HEK293 (cell line): ENCODE measurements around the gene SLC25A30.

Source experiments
- BCL6B ChIP-seq: fragments of 450-650 bp; formaldehyde crosslinking; IDR thresholded peaks from 2 replicates; pipeline ENCODE4 v1.5.1; 2017; ENCODE audit warnings: missing biosample characterization, missing genetic modification characterization
- GLI4 ChIP-seq: fragments of 450-650 bp; formaldehyde crosslinking; IDR thresholded peaks from 2 replicates; pipeline ENCODE4 v1.5.1; 2016; ENCODE audit warnings: missing biosample characterization, missing genetic modification characterization
- GLIS1 ChIP-seq: fragments of 450-650 bp; formaldehyde crosslinking; IDR thresholded peaks from 2 replicates; pipeline ENCODE4 v1.5.1; 2016; ENCODE audit warnings: missing biosample characterization, missing genetic modification characterization
- IKZF3 ChIP-seq: fragments of 450-650 bp; IDR thresholded peaks from 2 replicates; pipeline ENCODE4 v1.5.0; 2018; ENCODE audit warnings: missing biosample characterization, mild to moderate bottlenecking, missing genetic modification characterization, moderate library complexity
- REPIN1 ChIP-seq: fragments of 450-650 bp; formaldehyde crosslinking; IDR thresholded peaks from 2 replicates; pipeline ENCODE4 v1.5.1; 2017; ENCODE audit warnings: missing biosample characterization, missing genetic modification characterization, low read depth
- REST ChIP-seq: fragments of 450-650 bp; formaldehyde crosslinking; IDR thresholded peaks from 2 replicates; pipeline ENCODE4 v1.5.1; 2016; ENCODE audit warnings: missing biosample characterization, missing genetic modification characterization
- SP7 ChIP-seq: fragments of 450-650 bp; formaldehyde crosslinking; IDR thresholded peaks from 2 replicates; pipeline ENCODE4 v1.5.1; 2016; ENCODE audit warnings: missing biosample characterization, missing genetic modification characterization
- ZBTB17 ChIP-seq: fragments of 450-650 bp; formaldehyde crosslinking; IDR thresholded peaks from 2 replicates; pipeline ENCODE4 v1.5.1; 2016; ENCODE audit warnings: missing biosample characterization, missing genetic modification characterization
- ZFHX2 ChIP-seq: fragments of 450-650 bp; formaldehyde crosslinking; conservative IDR thresholded peaks from 2 replicates; pipeline ENCODE4 v1.5.1; 2016; ENCODE audit warnings: missing biosample characterization, missing genetic modification characterization
- ZNF121 ChIP-seq: fragments of 450-650 bp; formaldehyde crosslinking; IDR thresholded peaks from 2 replicates; pipeline ENCODE4 v1.5.1; 2016; ENCODE audit warnings: missing biosample characterization, missing genetic modification characterization
- ZNF138 ChIP-seq: fragments of 450-650 bp; formaldehyde crosslinking; IDR thresholded peaks from 2 replicates; pipeline ENCODE4 v1.5.1; 2016; ENCODE audit warnings: missing biosample characterization, missing genetic modification characterization, borderline replicate concordance
- ZNF18 ChIP-seq: fragments of 450-650 bp; formaldehyde crosslinking; IDR thresholded peaks from 2 replicates; pipeline ENCODE4 v1.5.1; 2016; ENCODE audit warnings: missing biosample characterization, missing genetic modification characterization
- ZNF214 ChIP-seq: fragments of 450-650 bp; formaldehyde crosslinking; IDR thresholded peaks from 2 replicates; pipeline ENCODE4 v1.5.1; 2017; ENCODE audit warnings: missing biosample characterization, mild to moderate bottlenecking, missing genetic modification characterization, borderline replicate concordance
- ZNF239 ChIP-seq: fragments of 450-650 bp; formaldehyde crosslinking; IDR thresholded peaks from 2 replicates; pipeline ENCODE4 v1.5.1; 2016; ENCODE audit warnings: missing biosample characterization, missing genetic modification characterization
- ZNF274 ChIP-seq, 2 experiments: fragments of 200-500 bp in 1 of 2; fragments of 450-650 bp in 1 of 2; sonication (Bioruptor generic) in 1 of 2; formaldehyde crosslinking in 1 of 2; IDR thresholded peaks; 2 replicates each; pipeline versions ENCODE4 v1.5.1 to v1.6.1; 2014 to 2016; ENCODE audit warnings: borderline replicate concordance in 1 of 2, inconsistent platforms in 1 of 2, low read length in 1 of 2, missing biosample characterization in 1 of 2, missing genetic modification characterization in 1 of 2
- ZNF280D ChIP-seq: fragments of 450-650 bp; formaldehyde crosslinking; IDR thresholded peaks from 2 replicates; pipeline ENCODE4 v1.5.1; 2016; ENCODE audit warnings: missing biosample characterization, missing genetic modification characterization
- ZNF335 ChIP-seq: fragments of 450-650 bp; formaldehyde crosslinking; conservative IDR thresholded peaks from 2 replicates; pipeline ENCODE4 v1.5.1; 2016; ENCODE audit warnings: missing biosample characterization, missing genetic modification characterization
- ZNF416 ChIP-seq: fragments of 450-650 bp; formaldehyde crosslinking; IDR thresholded peaks from 2 replicates; pipeline ENCODE4 v1.5.1; 2016; ENCODE audit warnings: missing biosample characterization, missing genetic modification characterization
- ZNF518A ChIP-seq: fragments of 450-650 bp; formaldehyde crosslinking; conservative IDR thresholded peaks from 2 replicates; pipeline ENCODE4 v1.5.1; 2016; ENCODE audit warnings: low read depth, missing biosample characterization, missing genetic modification characterization
- ZNF610 ChIP-seq: fragments of 450-650 bp; formaldehyde crosslinking; IDR thresholded peaks from 2 replicates; pipeline ENCODE4 v1.5.1; 2016; ENCODE audit warnings: missing biosample characterization, missing genetic modification characterization, borderline replicate concordance
- ZNF626 ChIP-seq: fragments of 450-650 bp; sonication (Bioruptor Pico); formaldehyde crosslinking; IDR thresholded peaks from 2 replicates; pipeline ENCODE4 v1.5.1; 2018; ENCODE audit warnings: missing biosample characterization, missing genetic modification characterization, inconsistent platforms
- ZNF830 ChIP-seq: fragments of 450-650 bp; IDR thresholded peaks from 2 replicates; pipeline ENCODE4 v1.5.0; 2018; ENCODE audit warnings: missing biosample characterization, missing genetic modification characterization, low read depth, mild to moderate bottlenecking, moderate library complexity
- ZXDB ChIP-seq: fragments of 450-650 bp; formaldehyde crosslinking; IDR thresholded peaks from 2 replicates; pipeline ENCODE4 v1.5.1; 2016; ENCODE audit warnings: missing biosample characterization, missing genetic modification characterization

SLC25A30 gene

GRCh38 chr13:45464687-45465453 lies 46.7 kb upstream of the SLC25A30 start, which contains the start of gene COG3 (continued):
- peak; percentile 19 for TF ChIP-seq REST (tag by site-specific recombination)
- peak; percentile 82 for TF ChIP-seq SP7 (tag by site-specific recombination)
- peak; percentile 57; the same call in 1 of the 2 replicates for TF ChIP-seq IKZF3 (tag by site-specific recombination)
- no peak for TF ChIP-seq ZNF626 (tag by site-specific recombination)
- no peak for TF ChIP-seq GLI4
- TF ChIP-seq ZNF138: no peak
- TF ChIP-seq ZNF18 (tag by site-specific recombination): no peak
- peak; percentile 99 for TF ChIP-seq ZNF335 (tag by site-specific recombination)
- no peak for TF ChIP-seq BCL6B (tag by site-specific recombination)
- TF ChIP-seq ZNF121 (tag by site-specific recombination): no peak; the same call in 1 of the 2 replicates
- TF ChIP-seq ZNF518A (tag by site-specific recombination): peak; percentile 100
- TF ChIP-seq ZBTB17: peak; percentile 77
- TF ChIP-seq ZXDB (tag by site-specific recombination): peak; percentile 85
- TF ChIP-seq ZNF610: no peak; the same call in none of the 2 replicates
- TF ChIP-seq ZNF830 (tag by site-specific recombination): no peak
- TF ChIP-seq REPIN1 (tag by site-specific recombination): no peak
- no peak for TF ChIP-seq ZNF280D (tag by site-specific recombination)
- TF ChIP-seq ZNF239 (tag by site-specific recombination): no peak
- no peak for TF ChIP-seq ZNF214 (tag by site-specific recombination)
- peak; percentile 43 for TF ChIP-seq GLIS1 (tag by site-specific recombination)
- TF ChIP-seq ZNF274 (IDR thresholded peaks at IDR 0.05; ENCODE audit: low read length): no peak
- no peak for TF ChIP-seq ZNF274 (tag by site-specific recombination; IDR thresholded peaks at IDR 0.05; ENCODE audit: borderline replicate concordance)
- no peak for TF ChIP-seq ZNF416 (tag by site-specific recombination)
- TF ChIP-seq ZFHX2 (tag by site-specific recombination): 0 out of 2 replicates have a peak, but pooled peaks have one; percentile 57
